GM19351 (cell line): ENCODE results near the gene CD46.
"Not testable (repeated sequence)": the region's sequence is repeated elsewhere in the genome, so short reads cannot be mapped to it uniquely, and the experiment has no call there.

Experiments
- ATAC-seq: cut with Tn5 transposase; IDR thresholded peaks from one replicate; pipeline ENCODE4 v1.9.1; 2021; ENCODE audit warnings: mild to moderate bottlenecking, moderate library complexity; ENCODE audit not compliant: unreplicated experiment

The CD46 gene

GRCh38 chr1:207750631-207751305 is 1.1 kb upstream of the CD46 start:
- no peak for ATAC-seq

- ATAC-seq, result not testable (repeated sequence)
Observed at GRCh38 chr1:207751463-207751789, 428 bp upstream of the CD46 start.

- ATAC-seq, result peak; percentile 45
Observed at GRCh38 chr1:207752456-207752998, 673 bp downstream of the CD46 start.

GRCh38 chr1:207753611-207754010 is 1.8 kb downstream of the CD46 start:
- no peak for ATAC-seq

- no peak for ATAC-seq
Observed at GRCh38 chr1:207754011-207754410, 2.2 kb downstream of the CD46 start.

GRCh38 chr1:207754974-207755700 is 3.3 kb downstream of the CD46 start:
- ATAC-seq, result no peak

- ATAC-seq, result no peak
Observed at GRCh38 chr1:207755846-207756693, 4.2 kb downstream of the CD46 start.

GRCh38 chr1:207762622-207763021 is 10.8 kb downstream of the CD46 start:
- ATAC-seq, result no peak

- ATAC-seq, result no peak
Observed at GRCh38 chr1:207763091-207763490, 11.2 kb downstream of the CD46 start.

- no peak for ATAC-seq
Observed at GRCh38 chr1:207763972-207764371, 12.1 kb downstream of the CD46 start.

GRCh38 chr1:207766569-207766968 is 14.7 kb downstream of the CD46 start:
- no peak for ATAC-seq

GRCh38 chr1:207770514-207770913 is 18.7 kb downstream of the CD46 start:
- not testable (repeated sequence) for ATAC-seq

- ATAC-seq, result not testable (repeated sequence)
Observed at GRCh38 chr1:207776045-207776444, 24.2 kb downstream of the CD46 start.

- not testable (repeated sequence) for ATAC-seq
Observed at GRCh38 chr1:207777412-207777811, 25.6 kb downstream of the CD46 start.

- ATAC-seq, result no peak
Observed at GRCh38 chr1:207779008-207779407, 27.2 kb downstream of the CD46 start.

GRCh38 chr1:207781312-207781711 is 29.5 kb downstream of the CD46 start:
- no peak for ATAC-seq

- no peak for ATAC-seq
Observed at GRCh38 chr1:207787776-207788175, 35.9 kb downstream of the CD46 start.

- no peak for ATAC-seq
Observed at GRCh38 chr1:207789386-207789785, 37.5 kb downstream of the CD46 start.

- no peak for ATAC-seq
Observed at GRCh38 chr1:207789792-207790787, 38.2 kb downstream of the CD46 start.

GRCh38 chr1:207791290-207791689 is 39.4 kb downstream of the CD46 start:
- no peak for ATAC-seq
